ENCODE results near the gene ZNF684.

Gene ZNF684

DNA sequence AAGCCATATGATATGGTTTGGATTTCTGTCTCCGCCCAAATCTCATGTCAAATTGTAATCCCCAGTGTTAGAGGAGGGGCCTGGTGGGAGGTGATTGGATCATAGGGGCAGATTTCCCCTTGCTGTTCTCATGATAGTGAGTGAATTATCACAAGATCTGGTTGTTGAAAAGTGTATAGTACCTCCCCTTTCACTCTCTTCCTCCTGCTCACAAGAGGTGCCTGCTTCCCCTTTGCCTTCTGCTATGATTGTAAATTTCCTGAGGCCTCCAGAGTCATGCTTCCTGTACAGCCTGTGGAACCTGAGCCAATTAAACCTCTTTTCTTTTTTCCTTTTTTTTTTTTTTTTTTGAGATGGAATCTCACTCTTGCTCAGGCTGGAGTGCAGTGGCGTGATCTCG, 43.4 kb downstream of the ZNF684 start:
- DNase-seq (ENCODE audit: low read depth): peak; percentile 28

DNA sequence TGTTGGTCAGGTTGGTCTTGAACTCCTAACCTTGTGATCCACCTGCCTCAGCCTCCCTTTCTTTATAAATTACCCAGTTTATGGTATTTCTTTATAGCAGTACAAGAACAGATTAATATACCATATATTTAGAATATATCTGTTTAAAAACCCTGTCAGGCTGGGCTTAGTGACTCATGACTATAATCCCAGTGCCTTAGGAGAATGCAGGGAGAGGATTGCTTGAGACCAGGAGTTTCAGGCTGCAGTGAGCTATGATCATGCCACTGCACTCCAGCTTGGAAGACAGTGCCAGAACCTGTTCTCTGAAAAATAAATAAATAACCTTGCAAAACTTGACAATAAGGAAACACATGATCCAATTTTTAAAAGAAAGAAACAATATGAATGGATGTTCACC, 43.9 kb downstream of the ZNF684 start:
- no peak for DNase-seq (ENCODE audit: low read depth)

DNA sequence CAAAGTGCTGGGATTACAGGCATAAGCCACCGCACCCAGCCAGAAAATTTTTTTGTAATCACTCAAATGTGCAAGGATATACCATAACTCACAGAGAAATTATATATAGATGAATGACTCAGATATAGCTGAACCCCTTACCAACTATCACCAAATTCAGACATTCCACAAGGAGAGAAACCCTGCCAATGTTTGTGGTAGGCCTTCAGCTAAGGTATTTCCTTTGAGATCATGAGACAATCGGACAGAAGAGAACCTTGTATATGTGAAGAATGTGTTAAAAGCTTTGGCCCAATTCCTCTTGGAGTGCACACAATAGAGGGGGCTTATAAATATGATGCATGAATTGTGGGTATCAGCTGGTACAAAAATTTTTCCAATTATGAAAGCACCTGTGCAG, 50.7 kb downstream of the ZNF684 start:
- no peak for DNase-seq (ENCODE audit: low read depth)

DNA sequence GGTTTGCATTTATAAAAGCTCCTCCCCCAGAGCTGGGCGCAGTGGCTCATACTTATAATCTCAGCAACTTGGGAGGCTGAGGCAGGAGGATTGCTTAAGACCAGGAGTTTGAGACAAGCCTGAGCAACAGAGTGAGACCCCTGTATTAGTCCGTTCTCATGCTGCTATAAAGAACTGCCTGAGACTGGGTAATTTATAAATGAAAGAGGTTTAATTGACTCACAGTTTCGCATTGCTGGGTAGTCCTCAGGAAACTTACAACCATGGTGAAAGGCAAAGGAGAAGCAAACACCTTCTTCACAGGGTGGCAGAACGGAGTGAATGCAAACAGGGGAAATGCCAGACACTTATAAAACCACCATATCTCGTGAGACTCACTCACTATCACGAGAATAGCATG, 52.5 kb downstream of the ZNF684 start:
- DNase-seq (ENCODE audit: low read depth): no peak

- DNase-seq (ENCODE audit: low read depth): no peak
These were observed 57.1 kb downstream of the ZNF684 start for GRCh38 chr1:40588586-40588985.

GRCh38 chr1:40592107-40592803, 60.8 kb downstream of the ZNF684 start:
- DNase-seq (ENCODE audit: low read depth): peak; percentile 54

- DNase-seq (ENCODE audit: low read depth): no peak
These were observed 62.2 kb downstream of the ZNF684 start for GRCh38 chr1:40593449-40594186.

- no peak for DNase-seq (ENCODE audit: low read depth)
These were observed 62.7 kb downstream of the ZNF684 start for GRCh38 chr1:40594187-40594531.

DNA sequence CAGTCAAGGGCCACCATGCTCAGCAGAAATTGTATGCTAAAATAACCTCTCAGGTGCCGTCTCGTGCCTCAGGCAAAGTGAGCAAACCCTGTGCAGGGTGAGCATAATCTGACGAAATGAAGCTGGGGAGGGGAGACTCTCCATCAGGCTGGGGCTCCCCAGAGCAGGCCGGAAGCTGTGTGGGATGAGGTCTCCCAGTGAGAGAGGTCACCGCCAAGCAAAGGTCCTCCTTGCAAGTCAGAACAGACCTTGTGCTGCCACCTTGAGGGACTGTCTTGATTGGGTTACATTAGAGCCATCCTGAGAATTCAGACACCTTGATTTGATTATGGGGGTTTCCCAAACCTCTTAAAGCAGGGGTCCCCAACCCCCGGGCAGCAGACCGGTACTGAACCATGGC, 64.2 kb downstream of the ZNF684 start:
- DNase-seq (ENCODE audit: low read depth): no peak

Measured in ELR (cell line).